Measurements from ENCODE around the gene KCP. TPM values are rescaled to one million over a fixed set of nuclear protein-coding genes. Genes with fewer than 3 reads are reported as not detected.

Gene KCP
- total and polyA plus RNA-seq, 7 experiments from 2014 or later = 0.10 to 1.6 (median 0.24) TPM; not detected in 3

DNA sequence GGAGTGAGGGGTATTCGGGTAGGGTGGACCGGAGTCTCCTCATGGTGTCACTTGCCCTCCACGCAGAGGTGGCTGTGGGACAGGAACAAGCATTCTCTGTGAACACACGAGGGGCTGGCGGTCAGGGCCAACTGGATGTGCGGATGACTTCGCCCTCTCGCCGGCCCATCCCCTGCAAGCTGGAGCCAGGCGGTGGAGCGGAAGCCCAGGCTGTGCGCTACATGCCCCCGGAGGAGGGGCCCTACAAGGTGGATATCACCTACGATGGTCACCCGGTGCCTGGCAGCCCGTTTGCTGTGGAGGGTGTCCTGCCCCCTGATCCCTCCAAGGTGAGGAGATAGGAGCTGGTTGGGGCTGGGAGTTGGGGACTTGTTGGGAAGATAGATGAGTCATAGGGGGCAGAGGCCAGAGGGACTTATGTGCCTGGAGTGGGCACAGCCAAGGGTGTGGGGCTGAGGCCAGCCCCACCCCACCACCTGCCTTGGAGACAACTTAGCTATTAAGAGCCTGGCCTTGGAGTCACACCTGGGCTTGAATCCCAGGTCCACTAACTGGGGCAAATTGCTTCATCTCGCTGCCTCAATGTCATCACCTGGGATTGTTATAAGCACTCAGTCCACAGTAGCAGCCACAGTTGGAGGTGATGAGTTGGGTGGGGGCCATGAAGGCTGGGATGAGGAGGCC lies 66.4 kb downstream of the KCP start:
- H3K9me3 ChIP-seq (ENCODE audit: control insufficient read depth in 2 of 3, low read length in 3 of 3) = no peaks in the 10 kb centered on the region
- H3K4me1 ChIP-seq (ENCODE audit: control insufficient read depth in 2 of 2, insufficient read depth in 2 of 2, low read length in 2 of 2) = no peaks in the 10 kb centered on the region
- ATAC-seq (no peak), DNase-seq (no peak)
- no peak overlapping the region for H3K4me3 Mint-ChIP-seq
- no peak overlapping the region for H3K27ac ChIP-seq (ENCODE audit: low read depth, low read length)
- H3K27ac Mint-ChIP-seq = no peak overlapping the region
- ChIA-PET POLR2A (no interaction called here), CTCF (interaction anchor here (0.7 kb wide), 1 partner anchor 419 kb away, joined by 3 read pairs; no protein-coding TSS in a partner anchor)
- no peaks in the 10 kb centered on the region for H3K9me3 Mint-ChIP-seq
- peaks cover 0 to 2% (median 0%) of the 10 kb centered on the region in 7 donors for H3K4me1 Mint-ChIP-seq
- no peaks in the 10 kb centered on the region for H3K36me3 ChIP-seq (ENCODE audit: control insufficient read depth in 2 of 3, insufficient read depth in 3 of 3, low read length in 3 of 3)
- no peaks in the 10 kb centered on the region for H3K27me3 ChIP-seq (ENCODE audit: control insufficient read depth in 2 of 2, insufficient read depth in 2 of 2, low read length in 2 of 2)
- no peaks in the 10 kb centered on the region for H3K27me3 Mint-ChIP-seq
- intact Hi-C loops (cut with micrococcal nuclease) = loop anchor here in 1 of 2 donors (5.0 kb wide), 1 partner anchor 52 kb away; the partner anchor contains the start of gene CCDC136
- H3K4me3 ChIP-seq (ENCODE audit: low read length) = no peak overlapping the region
- no peaks in the 10 kb centered on the region for H3K36me3 Mint-ChIP-seq

DNA sequence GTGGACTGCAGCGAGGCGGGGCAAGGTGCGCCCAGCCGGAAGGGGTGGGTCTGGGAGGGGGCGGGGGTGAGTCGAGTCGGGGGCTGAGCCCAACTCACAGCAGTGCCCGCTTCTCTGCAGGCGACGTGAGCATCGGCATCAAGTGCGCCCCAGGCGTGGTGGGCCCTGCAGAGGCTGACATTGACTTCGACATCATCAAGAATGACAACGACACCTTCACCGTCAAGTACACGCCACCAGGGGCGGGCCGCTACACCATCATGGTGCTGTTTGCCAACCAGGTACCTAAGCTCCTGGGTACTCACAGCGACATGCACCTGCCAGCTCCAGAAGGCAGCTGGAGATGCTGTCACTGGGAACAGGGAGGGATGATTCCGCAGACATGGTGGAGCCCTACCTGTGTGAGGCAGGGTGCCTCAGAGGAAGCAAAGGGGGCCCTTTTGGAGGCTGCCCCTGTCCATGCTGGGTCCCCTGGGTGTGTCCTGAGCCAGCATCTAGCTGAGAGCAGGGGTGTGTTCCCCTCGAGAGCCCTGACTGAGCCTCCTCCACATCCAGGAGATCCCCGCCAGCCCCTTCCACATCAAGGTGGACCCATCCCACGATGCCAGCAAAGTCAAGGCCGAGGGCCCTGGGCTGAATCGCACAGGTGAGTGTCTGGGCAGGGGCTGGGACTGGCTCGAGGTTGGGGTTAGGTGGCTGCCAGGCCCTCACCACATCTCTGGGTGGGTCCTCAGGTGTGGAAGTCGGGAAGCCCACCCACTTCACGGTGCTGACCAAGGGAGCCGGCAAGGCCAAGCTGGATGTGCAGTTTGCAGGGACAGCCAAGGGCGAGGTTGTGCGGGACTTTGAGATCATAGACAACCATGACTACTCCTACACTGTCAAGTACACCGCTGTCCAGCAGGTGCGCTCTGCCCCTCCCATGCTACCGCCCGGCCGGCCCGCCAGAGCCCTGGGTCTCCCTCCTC lies 67.6 kb downstream of the KCP start:
- DNase-seq = no peak

DNA sequence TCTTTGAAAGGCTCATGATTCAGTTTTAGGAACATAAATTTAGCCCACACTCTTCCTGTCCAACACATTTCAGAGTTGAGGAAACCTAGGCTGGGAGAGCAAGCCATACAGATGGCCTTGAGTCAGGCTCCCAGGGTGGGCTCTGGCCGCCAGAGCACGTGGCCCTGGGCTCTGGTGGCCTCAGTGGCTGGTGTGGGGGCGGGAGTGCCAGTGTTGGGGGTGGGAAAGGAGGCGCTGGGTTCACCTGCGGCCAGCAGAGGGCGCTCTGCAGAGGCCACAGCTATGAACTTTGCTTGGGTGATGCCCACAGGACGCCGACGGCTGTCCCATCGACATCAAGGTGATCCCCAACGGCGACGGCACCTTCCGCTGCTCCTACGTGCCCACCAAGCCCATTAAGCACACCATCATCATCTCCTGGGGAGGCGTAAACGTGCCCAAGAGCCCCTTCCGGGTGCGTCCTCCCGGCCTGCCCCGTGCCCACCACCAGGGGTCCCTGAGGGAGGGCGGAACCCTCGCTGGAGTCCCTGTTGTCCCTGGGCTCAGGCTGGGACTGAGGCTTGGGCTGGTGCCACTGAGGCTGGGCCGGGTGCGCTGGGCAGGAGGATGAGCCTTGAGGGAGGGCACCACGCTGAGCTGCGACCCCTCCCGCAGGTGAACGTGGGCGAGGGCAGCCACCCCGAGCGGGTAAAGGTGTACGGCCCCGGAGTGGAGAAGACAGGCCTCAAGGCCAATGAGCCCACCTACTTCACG lies 68.4 kb downstream of the KCP start:
- no peak overlapping the region for H3K4me3 ChIP-seq (ENCODE audit: low read length)
- H3K27me3 ChIP-seq (ENCODE audit: control insufficient read depth in 2 of 2, insufficient read depth in 2 of 2, low read length in 2 of 2) = no peaks in the 10 kb centered on the region
- intact Hi-C loops (cut with micrococcal nuclease) = loop anchor here (1.0 to 5.0 kb wide), 4 partner anchors 20 to 249 kb away; partner anchors contain the start of genes ATP6V1F (in 2 of the 2) and CCDC136 (in 1 of the 2)
- H3K36me3 ChIP-seq (ENCODE audit: control insufficient read depth in 2 of 3, insufficient read depth in 3 of 3, low read length in 3 of 3) = no peaks in the 10 kb centered on the region
- no peaks in the 10 kb centered on the region for H3K9me3 ChIP-seq (ENCODE audit: control insufficient read depth in 2 of 3, low read length in 3 of 3)
- no peaks in the 10 kb centered on the region for H3K4me1 ChIP-seq (ENCODE audit: control insufficient read depth in 2 of 2, insufficient read depth in 2 of 2, low read length in 2 of 2)
- H3K36me3 Mint-ChIP-seq = no peaks in the 10 kb centered on the region
- ChIA-PET CTCF (interaction anchor here (1.2 kb wide), 1 partner anchor 41 kb away, joined by 3 read pairs; no protein-coding TSS in a partner anchor), POLR2A (no interaction called here)
- H3K4me1 Mint-ChIP-seq = peaks cover 0 to 2% (median 0%) of the 10 kb centered on the region in 7 donors
- H3K4me3 Mint-ChIP-seq = no peak overlapping the region
- no peak overlapping the region for H3K27ac ChIP-seq (ENCODE audit: low read depth, low read length)
- DNase-seq (peak in 8 of 9 donors; percentile 23 to 66 (median 48)), ATAC-seq (peak; percentile 74)
- no peaks in the 10 kb centered on the region for H3K27me3 Mint-ChIP-seq
- peak overlapping the region in 1 of 9 donors; percentile 25 for H3K27ac Mint-ChIP-seq
- no peaks in the 10 kb centered on the region for H3K9me3 Mint-ChIP-seq

More for the DNA sequence above, 67.6 kb downstream of the KCP start:
- H3K4me3 ChIP-seq (ENCODE audit: low read length) = no peak overlapping the region
- no peaks in the 10 kb centered on the region for H3K27me3 ChIP-seq (ENCODE audit: control insufficient read depth in 2 of 2, insufficient read depth in 2 of 2, low read length in 2 of 2)
- ATAC-seq = no peak
- H3K27ac ChIP-seq (ENCODE audit: low read depth, low read length) = no peak overlapping the region
- no peaks in the 10 kb centered on the region for H3K36me3 ChIP-seq (ENCODE audit: control insufficient read depth in 2 of 3, insufficient read depth in 3 of 3, low read length in 3 of 3)
- Mint-ChIP-seq H3K4me1 (peaks cover 0 to 2% (median 0%) of the 10 kb centered on the region in 7 donors), H3K4me3 (no peak overlapping the region), H3K27me3 (no peaks in the 10 kb centered on the region), H3K27ac (no peak overlapping the region), H3K9me3 (no peaks in the 10 kb centered on the region), H3K36me3 (no peaks in the 10 kb centered on the region)
- ChIA-PET CTCF (no interaction called here), POLR2A (no interaction called here)
- no peaks in the 10 kb centered on the region for H3K9me3 ChIP-seq (ENCODE audit: control insufficient read depth in 2 of 3, low read length in 3 of 3)
- no peaks in the 10 kb centered on the region for H3K4me1 ChIP-seq (ENCODE audit: control insufficient read depth in 2 of 2, insufficient read depth in 2 of 2, low read length in 2 of 2)
- intact Hi-C loops (cut with micrococcal nuclease) = loop anchor here (1.0 to 5.0 kb wide), 3 partner anchors 19 to 51 kb away; partner anchors contain the start of genes ATP6V1F (in 2 of the 2) and CCDC136 (in 1 of the 2)

DNA sequence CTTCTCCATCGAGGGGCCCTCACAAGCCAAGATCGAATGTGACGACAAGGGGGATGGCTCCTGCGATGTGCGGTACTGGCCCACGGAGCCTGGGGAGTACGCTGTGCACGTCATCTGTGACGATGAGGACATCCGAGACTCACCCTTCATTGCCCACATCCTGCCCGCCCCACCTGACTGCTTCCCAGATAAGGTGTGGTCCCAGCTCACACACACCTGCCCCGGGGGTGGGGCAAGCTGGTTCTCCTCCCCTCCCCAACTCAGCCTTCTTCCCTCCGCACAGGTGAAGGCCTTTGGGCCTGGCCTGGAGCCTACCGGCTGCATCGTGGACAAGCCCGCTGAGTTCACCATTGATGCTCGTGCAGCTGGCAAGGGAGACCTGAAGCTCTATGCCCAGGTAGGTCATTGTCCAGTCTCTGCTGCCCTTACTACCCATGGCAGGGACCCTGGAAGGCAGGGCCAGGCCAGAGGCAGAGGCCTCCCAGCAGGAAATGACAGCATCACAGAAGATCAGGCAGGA lies 69.3 kb downstream of the KCP start:
- no peaks in the 10 kb centered on the region for H3K9me3 ChIP-seq (ENCODE audit: control insufficient read depth in 2 of 3, low read length in 3 of 3)
- ATAC-seq = no peak
- no peak overlapping the region for H3K27ac ChIP-seq (ENCODE audit: low read depth, low read length)
- H3K4me1 ChIP-seq (ENCODE audit: control insufficient read depth in 2 of 2, insufficient read depth in 2 of 2, low read length in 2 of 2) = no peaks in the 10 kb centered on the region
- intact Hi-C loops (cut with micrococcal nuclease) = loop anchor here in 1 of 2 donors (1.0 to 5.0 kb wide), 2 partner anchors 49 to 250 kb away; partner anchors contain the start of gene CCDC136
- H3K4me3 ChIP-seq (ENCODE audit: low read length) = no peak overlapping the region
- peak overlapping the region in 1 of 9 donors; percentile 25 for H3K27ac Mint-ChIP-seq
- H3K4me1 Mint-ChIP-seq = peaks cover 0 to 2% (median 0%) of the 10 kb centered on the region in 7 donors
- no peaks in the 10 kb centered on the region for H3K36me3 Mint-ChIP-seq
- no peaks in the 10 kb centered on the region for H3K9me3 Mint-ChIP-seq
- ChIA-PET POLR2A (no interaction called here), CTCF (interaction anchor here (1.2 kb wide), 1 partner anchor 42 kb away, joined by 3 read pairs; no protein-coding TSS in a partner anchor)
- DNase-seq = no peak
- no peak overlapping the region for H3K4me3 Mint-ChIP-seq
- no peaks in the 10 kb centered on the region for H3K36me3 ChIP-seq (ENCODE audit: control insufficient read depth in 2 of 3, insufficient read depth in 3 of 3, low read length in 3 of 3)
- no peaks in the 10 kb centered on the region for H3K27me3 ChIP-seq (ENCODE audit: control insufficient read depth in 2 of 2, insufficient read depth in 2 of 2, low read length in 2 of 2)
- no peaks in the 10 kb centered on the region for H3K27me3 Mint-ChIP-seq

DNA sequence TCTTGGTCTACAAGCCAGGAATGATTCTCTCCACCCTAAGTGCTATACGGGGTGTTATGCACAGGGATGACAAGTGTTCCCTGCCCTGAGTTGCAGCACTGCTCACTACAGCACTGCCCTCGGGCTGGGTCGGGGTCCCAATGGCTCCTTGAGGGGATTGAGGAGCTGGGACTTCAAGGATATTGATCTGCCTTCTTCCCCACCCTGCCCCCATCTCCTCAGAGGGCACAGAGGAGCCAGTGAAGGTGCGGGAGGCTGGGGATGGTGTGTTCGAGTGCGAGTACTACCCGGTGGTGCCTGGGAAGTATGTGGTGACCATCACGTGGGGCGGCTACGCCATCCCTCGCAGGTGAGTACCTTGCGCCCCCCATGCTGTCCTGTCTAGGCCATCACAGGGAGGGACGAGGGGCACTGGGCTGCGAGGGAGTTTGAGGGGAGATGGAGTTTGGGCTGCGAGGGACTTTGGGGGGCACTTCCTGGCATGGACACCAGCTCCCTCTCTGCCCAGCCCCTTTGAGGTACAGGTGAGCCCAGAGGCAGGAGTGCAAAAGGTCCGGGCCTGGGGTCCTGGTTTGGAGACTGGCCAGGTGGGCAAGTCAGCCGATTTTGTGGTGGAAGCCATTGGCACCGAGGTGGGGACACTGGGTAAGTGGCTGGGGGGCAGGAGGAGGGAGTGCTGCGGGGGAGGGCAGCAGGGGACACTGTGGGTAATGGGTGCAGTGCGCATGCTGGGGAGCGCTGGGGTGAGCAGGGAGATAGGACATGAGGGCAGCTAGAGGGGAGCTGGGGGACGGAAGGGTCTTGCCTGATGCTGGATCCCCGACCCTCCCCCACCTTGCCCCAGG lies 70.0 kb downstream of the KCP start:
- H3K36me3 ChIP-seq (ENCODE audit: control insufficient read depth in 2 of 3, insufficient read depth in 3 of 3, low read length in 3 of 3) = no peaks in the 10 kb centered on the region
- POLR2A ChIA-PET = no interaction called here
- H3K9me3 ChIP-seq (ENCODE audit: control insufficient read depth in 2 of 3, low read length in 3 of 3) = no peaks in the 10 kb centered on the region
- ATAC-seq (no peak), DNase-seq (no peak)
- H3K4me3 ChIP-seq (ENCODE audit: low read length) = no peak overlapping the region
- intact Hi-C loops (cut with micrococcal nuclease) = loop anchor here in 1 of 2 donors (1.0 to 5.0 kb wide), 2 partner anchors 48 to 251 kb away; partner anchors contain the start of gene CCDC136
- no peaks in the 10 kb centered on the region for H3K27me3 ChIP-seq (ENCODE audit: control insufficient read depth in 2 of 2, insufficient read depth in 2 of 2, low read length in 2 of 2)
- no peak overlapping the region for H3K27ac ChIP-seq (ENCODE audit: low read depth, low read length)
- CTCF ChIA-PET = interaction anchor here (0.6 kb wide), 1 partner anchor 90 kb away, joined by 3 read pairs; no protein-coding TSS in a partner anchor
- Mint-ChIP-seq H3K27ac (no peak overlapping the region), H3K36me3 (no peaks in the 10 kb centered on the region), H3K9me3 (no peaks in the 10 kb centered on the region), H3K4me1 (peaks cover 0 to 2% (median 0%) of the 10 kb centered on the region in 7 donors), H3K4me3 (no peak overlapping the region), H3K27me3 (no peaks in the 10 kb centered on the region)
- H3K4me1 ChIP-seq (ENCODE audit: control insufficient read depth in 2 of 2, insufficient read depth in 2 of 2, low read length in 2 of 2) = no peaks in the 10 kb centered on the region

Measured in naive thymus-derived CD4-positive, alpha-beta T cell (primary cell).